SK-N-SH (cell line): ENCODE data around the gene COL8A1.

ENCODE experiments used
- CHD2 ChIP-seq: fragments of 150-350 bp; IDR thresholded peaks from 2 replicates; pipeline ENCODE4 v1.6.1; 2018; ENCODE audit warnings: low read length; ENCODE audit not compliant: partially characterized antibody
- CTCF ChIP-seq: fragments of 200-600 bp; sonication (generic); IDR thresholded peaks from 2 replicates; pipeline ENCODE4 v1.6.1; 2017; ENCODE audit warnings: antibody characterized with exemption, mild to moderate bottlenecking, moderate library complexity
- EP300 ChIP-seq, 2 experiments: IDR thresholded peaks; 2 replicates each; pipeline versions ENCODE4 v1.4.0 to v1.6.1; 2012; ENCODE audit warnings: borderline replicate concordance in 1 of 2, low read depth in 1 of 2, low read length in 1 of 2
- POLR2AphosphoS5 ChIP-seq: IDR thresholded peaks from 2 replicates; pipeline ENCODE4 v1.6.1; 2012; ENCODE audit warnings: low read depth, low read length
- SMC3 ChIP-seq: IDR thresholded peaks from 2 replicates; pipeline ENCODE4 v1.6.1; 2012; ENCODE audit warnings: low read depth, low read length, improper control_type of control experiment

GRCh38 chr3:99662838-99663570, 24.6 kb downstream of the COL8A1 start:
- TF ChIP-seq POLR2AphosphoS5 (no peak), CTCF (no peak), EP300 (IDR thresholded peaks at IDR 0.05; ENCODE audit: borderline replicate concordance in 1 of 2, low read depth in 1 of 2, low read length in 1 of 2) (no peak), SMC3 (no peak), CHD2 (no peak)
